Measurements from ENCODE around the gene ZNF536. TPM values are rescaled to one million over a fixed set of nuclear protein-coding genes. Genes with fewer than 3 reads are reported as not detected.
"Not testable (repeated sequence)": the region's sequence is repeated elsewhere in the genome, so short reads cannot be mapped to it uniquely, and the experiment has no call there.

The ZNF536 gene
- total RNA-seq, 2 experiments from 2014 or later, result not detected

DNA sequence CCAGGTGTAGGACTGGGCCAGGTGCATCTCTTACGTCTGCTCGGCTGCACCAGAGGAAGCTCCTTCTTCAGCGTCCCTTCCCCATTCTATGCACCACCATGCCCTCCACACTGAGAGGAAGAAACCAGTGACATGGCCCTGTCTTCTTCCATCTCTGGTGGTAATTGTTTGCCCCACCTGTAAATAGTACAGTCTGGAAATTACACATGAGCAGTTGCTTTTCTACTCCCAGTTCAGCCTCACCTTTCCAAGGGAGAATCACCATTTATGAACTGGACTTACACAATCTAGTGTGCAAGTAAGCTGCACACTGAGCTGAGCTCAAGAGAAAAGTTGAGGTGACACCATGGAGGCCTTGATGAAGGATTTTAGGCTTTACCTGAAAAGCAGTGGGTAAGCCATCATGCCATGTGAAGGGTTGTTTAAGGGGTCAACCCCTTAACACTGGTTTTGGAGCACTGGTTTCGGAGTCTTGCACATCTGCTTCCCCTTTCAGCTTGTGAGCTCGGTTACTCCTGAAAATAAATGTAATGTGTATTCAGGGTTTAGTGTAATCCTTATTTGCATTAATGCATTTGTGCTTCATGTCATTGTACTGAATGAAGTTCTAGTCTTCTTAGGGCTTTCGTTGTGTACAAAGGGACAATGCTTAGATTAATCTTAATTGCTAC is 22.4 kb downstream of the ZNF536 start:
- peaks cover 9% of the 10 kb centered on the region for H3K27me3 Mint-ChIP-seq
- POLR2A ChIA-PET, result interaction anchor here (0.6 kb wide), 1 partner anchor 514 kb away, joined by 5 read pairs; no protein-coding TSS in a partner anchor
- no peak overlapping the region for H3K27ac Mint-ChIP-seq
- no peak for DNase-seq
- no peaks in the 10 kb centered on the region for H3K4me1 Mint-ChIP-seq
- H3K4me3 Mint-ChIP-seq, result no peak overlapping the region
- intact Hi-C loops (cut with DNase I, micrococcal nuclease), result loop anchor here in 1 of 2 experiments (10.0 kb wide), 1 partner anchor 1030 kb away; no protein-coding TSS in a partner anchor
- no peaks in the 10 kb centered on the region for H3K36me3 Mint-ChIP-seq (ENCODE audit: low read depth)
- no peak for ATAC-seq
- H3K9me3 Mint-ChIP-seq (ENCODE audit: low read depth), result no peaks in the 10 kb centered on the region
- CTCF ChIA-PET, result no interaction called here

- CTCF ChIA-PET, result no interaction called here
- ATAC-seq (no peak), DNase-seq (no peak)
- POLR2A ChIA-PET, result no interaction called here
- Mint-ChIP-seq H3K27me3 (peaks cover 9% of the 10 kb centered on the region), H3K4me3 (no peak overlapping the region), H3K36me3 (ENCODE audit: low read depth) (no peaks in the 10 kb centered on the region), H3K4me1 (no peaks in the 10 kb centered on the region), H3K27ac (no peak overlapping the region), H3K9me3 (ENCODE audit: low read depth) (no peaks in the 10 kb centered on the region)
- intact Hi-C loops (cut with DNase I, micrococcal nuclease), result loop anchor here in 1 of 2 experiments (10.0 kb wide), 1 partner anchor 1030 kb away; no protein-coding TSS in a partner anchor
These were observed 23.1 kb downstream of the ZNF536 start for GRCh38 chr19:30395283-30395682.

- POLR2A ChIA-PET; DNase-seq; ATAC-seq; H3K4me3 Mint-ChIP-seq; H3K9me3 Mint-ChIP-seq (ENCODE audit: low read depth); H3K36me3 Mint-ChIP-seq (ENCODE audit: low read depth); CTCF ChIA-PET; H3K27me3 Mint-ChIP-seq; H3K4me1 Mint-ChIP-seq; H3K27ac Mint-ChIP-seq: not testable (repeated sequence)
- intact Hi-C loops (cut with DNase I, micrococcal nuclease), result loop anchor here in 1 of 2 experiments (10.0 kb wide), 1 partner anchor 1034 kb away; no protein-coding TSS in a partner anchor
These were observed 26.4 kb downstream of the ZNF536 start for GRCh38 chr19:30398539-30398938.

- DNase-seq, result no peak
- H3K9me3 Mint-ChIP-seq (ENCODE audit: low read depth), result no peaks in the 10 kb centered on the region
- intact Hi-C loops (cut with DNase I, micrococcal nuclease), result no loop called here
- POLR2A ChIA-PET, result no interaction called here
- peaks cover 6% of the 10 kb centered on the region for H3K27me3 Mint-ChIP-seq
- CTCF ChIA-PET, result interaction anchor here (0.6 kb wide), 1 partner anchor 964 kb away, joined by 4 read pairs; no protein-coding TSS in a partner anchor
- no peak overlapping the region for H3K4me3 Mint-ChIP-seq
- no peaks in the 10 kb centered on the region for H3K4me1 Mint-ChIP-seq
- no peak for ATAC-seq
- no peaks in the 10 kb centered on the region for H3K36me3 Mint-ChIP-seq (ENCODE audit: low read depth)
- no peak overlapping the region for H3K27ac Mint-ChIP-seq
These were observed 29.8 kb downstream of the ZNF536 start for GRCh38 chr19:30401956-30402355.

DNA sequence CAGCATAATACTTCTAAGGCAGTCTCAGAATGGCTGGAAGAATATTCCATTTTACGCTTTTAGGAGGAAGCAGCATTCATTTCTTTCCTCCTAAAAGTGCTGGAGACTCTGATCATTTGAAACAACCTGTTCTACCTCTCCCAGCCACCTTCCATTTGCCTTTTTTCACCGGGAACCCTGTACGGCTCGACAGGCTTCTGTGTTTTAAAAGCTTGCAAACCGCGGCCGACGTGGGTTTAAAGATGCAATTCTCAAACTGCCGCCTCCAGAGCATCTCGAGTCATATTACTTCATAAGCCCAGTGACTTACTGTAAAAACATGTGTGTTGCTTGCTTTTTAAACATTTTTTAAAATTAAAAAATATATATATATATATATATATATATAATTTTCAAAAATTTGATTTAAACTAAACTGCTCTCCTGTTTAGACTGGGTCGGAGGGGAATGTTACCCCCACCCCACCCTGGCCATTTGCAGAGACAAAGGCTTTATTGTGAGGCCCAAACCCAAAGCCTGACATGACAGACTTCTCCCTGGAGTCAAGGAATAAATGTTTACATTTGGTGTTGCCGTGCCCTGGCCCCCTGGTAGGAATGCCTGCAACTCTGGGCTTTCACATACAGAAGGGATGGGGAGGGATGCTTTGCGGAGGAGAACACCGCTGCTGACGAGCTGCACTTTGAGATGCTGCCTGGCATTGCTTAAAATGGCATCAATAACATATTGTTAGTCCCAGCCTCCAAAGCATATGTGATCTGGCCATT is 30.4 kb downstream of the ZNF536 start:
- intact Hi-C loops (cut with DNase I, micrococcal nuclease), result no loop called here
- POLR2A ChIA-PET, result no interaction called here
- CTCF ChIA-PET, result interaction anchor here (0.6 kb wide), 1 partner anchor 965 kb away, joined by 4 read pairs; no protein-coding TSS in a partner anchor
- Mint-ChIP-seq H3K4me3 (no peak overlapping the region), H3K9me3 (ENCODE audit: low read depth) (no peaks in the 10 kb centered on the region), H3K4me1 (no peaks in the 10 kb centered on the region), H3K27ac (no peak overlapping the region), H3K36me3 (ENCODE audit: low read depth) (no peaks in the 10 kb centered on the region), H3K27me3 (peaks cover 6% of the 10 kb centered on the region)
- ATAC-seq (no peak), DNase-seq (no peak)

GRCh38 chr19:30403203-30403985 is 31.2 kb downstream of the ZNF536 start:
- POLR2A ChIA-PET, result no interaction called here
- Mint-ChIP-seq H3K27me3 (peaks cover 6% of the 10 kb centered on the region), H3K9me3 (ENCODE audit: low read depth) (no peaks in the 10 kb centered on the region), H3K36me3 (ENCODE audit: low read depth) (no peaks in the 10 kb centered on the region), H3K4me3 (no peak overlapping the region), H3K27ac (no peak overlapping the region), H3K4me1 (no peaks in the 10 kb centered on the region)
- intact Hi-C loops (cut with DNase I, micrococcal nuclease), result no loop called here
- ATAC-seq (no peak), DNase-seq (no peak)
- CTCF ChIA-PET, result no interaction called here

GRCh38 chr19:30406220-30407067 is 34.3 kb downstream of the ZNF536 start:
- DNase-seq (peak; percentile 15), ATAC-seq (no peak)
- Mint-ChIP-seq H3K4me3 (no peak overlapping the region), H3K27ac (no peak overlapping the region), H3K4me1 (no peaks in the 10 kb centered on the region), H3K36me3 (ENCODE audit: low read depth) (no peaks in the 10 kb centered on the region), H3K9me3 (ENCODE audit: low read depth) (no peaks in the 10 kb centered on the region), H3K27me3 (peaks cover 6% of the 10 kb centered on the region)
- POLR2A ChIA-PET, result no interaction called here
- intact Hi-C loops (cut with DNase I, micrococcal nuclease), result loop anchor here in 1 of 2 experiments (2.0 kb wide), 1 partner anchor 180 kb away; no protein-coding TSS in a partner anchor
- CTCF ChIA-PET, result no interaction called here

- Mint-ChIP-seq H3K27ac (no peak overlapping the region), H3K9me3 (ENCODE audit: low read depth) (no peaks in the 10 kb centered on the region), H3K36me3 (ENCODE audit: low read depth) (no peaks in the 10 kb centered on the region), H3K27me3 (peaks cover 6% of the 10 kb centered on the region), H3K4me3 (no peak overlapping the region), H3K4me1 (no peaks in the 10 kb centered on the region)
- ChIA-PET POLR2A (no interaction called here), CTCF (no interaction called here)
- no peak for DNase-seq
- ATAC-seq, result no peak
- intact Hi-C loops (cut with DNase I, micrococcal nuclease), result loop anchor here in 1 of 2 experiments (2.0 kb wide), 1 partner anchor 180 kb away; no protein-coding TSS in a partner anchor
These were observed 35.0 kb downstream of the ZNF536 start for GRCh38 chr19:30407068-30407709.

GRCh38 chr19:30408734-30409301 is 36.6 kb downstream of the ZNF536 start:
- Mint-ChIP-seq H3K27ac (no peak overlapping the region), H3K36me3 (ENCODE audit: low read depth) (no peaks in the 10 kb centered on the region), H3K27me3 (peaks cover 6% of the 10 kb centered on the region), H3K9me3 (ENCODE audit: low read depth) (no peaks in the 10 kb centered on the region), H3K4me1 (no peaks in the 10 kb centered on the region), H3K4me3 (no peak overlapping the region)
- ATAC-seq, result no peak
- ChIA-PET POLR2A (no interaction called here), CTCF (no interaction called here)
- intact Hi-C loops (cut with DNase I, micrococcal nuclease), result no loop called here
- DNase-seq, result no peak

DNA sequence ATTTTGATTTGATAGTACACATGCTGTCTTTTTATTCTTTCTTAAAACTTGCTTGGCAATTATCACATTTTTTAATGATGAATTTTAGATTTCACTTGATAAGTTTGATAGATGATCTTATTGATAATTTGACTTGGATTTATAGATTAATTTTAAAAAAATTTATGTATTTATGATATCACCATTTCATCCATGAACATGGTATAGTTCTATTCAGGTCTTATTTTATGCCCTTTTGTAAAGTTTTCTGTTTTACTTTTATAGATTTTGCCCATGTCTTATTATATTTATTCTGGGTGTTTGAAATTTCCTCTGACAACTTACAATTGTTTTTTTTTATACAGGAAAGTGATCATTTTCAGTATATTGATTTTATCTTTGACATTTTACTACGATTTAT is 39.5 kb downstream of the ZNF536 start:
- Mint-ChIP-seq H3K27me3 (peaks cover 6% of the 10 kb centered on the region), H3K27ac (no peak overlapping the region), H3K4me1 (no peaks in the 10 kb centered on the region), H3K36me3 (ENCODE audit: low read depth) (no peaks in the 10 kb centered on the region), H3K9me3 (ENCODE audit: low read depth) (no peaks in the 10 kb centered on the region), H3K4me3 (no peak overlapping the region)
- ATAC-seq, result no peak
- no peak for DNase-seq
- intact Hi-C loops (cut with DNase I, micrococcal nuclease), result no loop called here
- ChIA-PET POLR2A (no interaction called here), CTCF (no interaction called here)

All from activated CD4-positive, alpha-beta T cell treated with anti-CD3 and anti-CD28 coated beads for 36 hours (primary cell).